GM19238 (cell line): ENCODE data around the gene YLPM1.

Experiments
- DNase-seq: peaks from one replicate; pipeline ENCODE4 v3.0.0; 2011; ENCODE audit warnings: low spot score; ENCODE audit not compliant: insufficient read length

Gene YLPM1

DNA sequence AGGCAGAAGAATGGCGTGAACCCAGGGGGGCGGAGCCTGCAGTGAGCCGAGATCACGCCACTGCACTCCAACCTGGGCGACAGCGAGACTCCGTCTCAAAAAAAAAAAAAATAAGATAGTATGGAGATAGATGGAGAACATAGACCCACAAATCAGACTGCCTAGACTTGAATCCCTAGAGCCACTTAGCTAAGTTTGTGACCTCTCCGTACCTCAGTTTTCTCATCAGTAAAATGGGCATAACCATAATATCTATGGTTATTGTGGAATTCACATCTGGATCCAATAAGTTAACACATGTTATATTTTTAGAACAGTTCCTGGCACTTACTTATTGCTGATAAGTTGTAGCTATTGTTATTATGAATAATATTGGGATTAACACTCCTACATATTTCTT, 105.6 kb downstream of the YLPM1 start:
- no peak for DNase-seq

DNA sequence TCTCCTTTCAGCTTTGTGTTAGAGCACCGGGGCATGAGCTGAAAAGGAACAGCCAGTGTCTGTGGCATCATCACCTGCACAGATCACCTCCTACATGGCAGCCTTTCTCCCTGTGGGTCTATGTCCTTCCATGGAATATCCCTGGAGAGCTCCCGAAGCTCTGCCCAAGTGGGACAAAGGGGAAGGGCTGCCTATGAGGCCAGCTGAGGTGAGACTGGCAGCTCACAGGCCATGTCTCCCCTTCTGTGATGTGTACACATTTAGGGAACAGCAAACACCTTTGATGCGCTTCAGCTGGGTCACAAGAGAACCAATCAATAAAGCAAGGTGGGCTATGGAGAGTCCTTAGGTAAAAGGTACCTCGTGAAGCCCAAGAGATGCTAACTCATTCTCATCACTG, 108.7 kb downstream of the YLPM1 start:
- DNase-seq, result no peak

DNA sequence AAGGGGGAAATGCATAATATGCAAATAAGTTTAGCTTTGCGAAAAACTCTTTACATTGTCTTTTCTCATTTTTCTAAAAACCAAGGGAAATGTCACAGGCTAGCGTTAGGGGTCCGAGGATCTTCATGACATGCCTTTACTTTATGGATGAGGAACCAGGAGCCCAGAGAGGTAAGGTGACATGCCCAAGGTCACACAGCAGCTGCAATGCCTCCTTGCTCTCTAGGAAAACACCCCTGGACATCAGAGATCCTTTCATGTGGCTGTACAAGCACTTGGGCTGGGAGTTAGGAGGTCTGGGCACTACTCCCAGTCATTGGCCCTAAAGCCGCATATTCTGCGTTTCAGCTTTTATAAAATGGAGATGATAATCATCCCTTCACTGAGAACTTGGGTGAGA, 112.1 kb downstream of the YLPM1 start:
- no peak for DNase-seq

DNA sequence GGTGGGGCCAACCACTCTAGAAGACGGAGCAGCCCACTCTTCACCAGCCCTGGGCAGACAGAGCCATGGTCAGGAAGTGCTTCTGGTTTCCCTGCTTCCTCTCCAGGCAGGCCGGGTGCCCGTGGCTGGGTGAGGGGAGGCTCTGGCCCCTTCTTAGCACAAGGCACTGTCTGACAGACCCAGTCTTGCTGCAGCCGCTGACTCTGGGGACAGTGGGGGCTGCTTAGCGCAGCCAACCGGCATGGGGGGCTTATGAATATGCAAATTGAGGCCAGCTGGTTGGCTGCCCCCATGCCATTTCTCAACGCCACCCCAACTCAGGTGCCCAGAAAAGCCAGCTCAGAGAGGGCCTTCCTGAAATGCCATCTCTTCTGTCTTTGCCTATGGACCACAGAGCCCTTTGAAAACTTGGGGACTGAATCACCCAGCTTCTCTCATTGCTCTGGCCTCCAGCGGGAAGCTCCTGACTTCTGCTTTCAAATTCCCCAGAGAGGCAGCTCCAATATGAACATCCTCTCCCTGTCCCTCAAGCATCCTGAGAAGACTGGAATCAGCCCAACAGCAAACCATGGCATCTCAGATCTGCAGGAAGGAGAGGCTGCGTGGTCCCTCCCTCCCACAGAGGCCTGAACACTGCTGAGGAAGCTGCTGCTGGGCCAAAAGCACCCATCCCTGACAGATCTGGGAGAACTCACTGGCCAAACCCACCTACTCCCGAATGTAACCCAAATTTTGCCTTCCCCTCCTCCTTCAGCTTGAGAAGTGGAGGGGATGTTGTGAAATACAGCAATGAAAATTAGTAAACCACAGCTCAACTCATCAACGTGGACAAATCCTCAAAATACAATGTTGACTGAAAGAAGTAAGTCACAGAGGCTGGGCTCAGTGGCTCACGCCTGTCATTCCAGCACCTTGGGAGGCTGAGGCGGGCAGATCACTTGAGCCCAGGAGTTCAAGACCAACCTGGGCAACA, 113.1 kb downstream of the YLPM1 start, which contains the start of gene PROX2:
Gene PROX2 (minus strand): TSS at position 205 of the 973 bp plus-strand sequence. CDS start 12,311 bp downstream, outside the sequence.
- DNase-seq, result no peak

DNA sequence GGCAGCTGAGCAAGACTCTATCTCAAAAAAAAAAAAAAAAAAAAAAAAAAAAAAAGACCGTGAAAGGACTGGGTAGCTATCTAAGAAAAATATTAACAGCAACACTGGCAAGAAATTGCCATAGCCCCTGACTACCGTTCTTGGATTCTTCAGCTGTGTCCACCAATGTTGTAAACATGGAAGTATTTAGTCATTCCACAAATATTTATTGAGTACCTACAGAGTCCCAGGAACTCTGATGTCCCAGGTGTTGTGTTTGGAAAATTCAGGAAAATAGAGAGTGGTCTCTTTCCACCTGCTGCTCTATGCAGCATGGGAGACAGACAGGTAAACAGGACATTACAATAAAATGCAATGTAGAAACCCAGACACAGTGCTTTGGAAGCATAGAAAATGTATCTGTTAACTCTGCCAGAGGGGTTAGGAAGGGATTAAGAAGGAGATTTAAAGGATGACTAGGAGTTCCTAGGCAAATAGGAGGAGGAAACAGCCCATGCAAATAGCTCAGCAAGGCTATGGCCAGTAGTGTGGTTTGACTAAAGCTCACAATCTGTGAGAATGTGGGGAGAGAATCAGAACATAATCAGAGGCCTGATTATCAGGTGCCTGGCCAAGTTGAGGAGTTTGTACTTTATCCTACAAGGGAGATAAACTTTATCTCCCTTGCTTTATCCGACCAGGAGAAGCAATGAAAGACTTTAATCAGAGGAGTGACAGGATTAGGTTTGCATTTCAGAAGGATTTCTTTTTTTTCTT, 116.5 kb downstream of the YLPM1 start:
- no peak for DNase-seq

DNA sequence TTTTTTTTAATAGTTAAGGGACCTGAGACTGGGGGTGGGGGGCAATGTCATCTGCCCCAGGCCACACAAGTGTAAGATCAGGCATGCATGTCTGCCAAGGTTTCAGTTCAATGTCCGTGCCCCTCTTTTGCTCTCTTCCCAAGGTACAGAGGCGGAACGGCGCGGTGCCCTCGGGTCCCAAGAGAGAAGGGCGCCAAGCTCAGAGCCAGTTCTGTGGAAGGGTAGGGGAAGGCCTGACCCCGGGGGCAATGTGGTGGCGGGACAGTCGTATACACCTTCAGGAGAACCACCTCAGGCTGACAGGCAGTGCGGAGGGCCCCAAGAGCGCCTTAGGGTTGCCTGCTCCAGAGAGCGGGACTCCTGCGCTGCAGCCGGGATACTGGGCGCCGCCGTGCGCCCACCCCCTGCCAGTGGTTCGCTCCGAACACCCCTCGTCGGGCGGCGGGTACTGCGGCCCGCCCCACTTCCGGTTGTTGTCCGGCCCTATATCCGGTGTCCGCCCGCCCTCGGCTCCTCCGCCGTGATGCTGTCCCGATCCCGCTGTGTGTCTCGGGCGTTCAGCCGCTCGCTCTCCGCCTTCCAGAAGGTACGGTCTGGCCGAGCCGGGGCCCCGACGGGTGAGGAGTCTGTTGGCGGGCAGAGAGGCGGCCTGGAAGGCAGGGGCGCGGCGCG, 118.5 kb downstream of the YLPM1 start, which contains the start of gene DLST:
Gene DLST (plus strand): TSS at position 486 of the 672 bp plus-strand sequence. CDS start 38 bp downstream, at position 524.
- DNase-seq, result peak; percentile 92

DNA sequence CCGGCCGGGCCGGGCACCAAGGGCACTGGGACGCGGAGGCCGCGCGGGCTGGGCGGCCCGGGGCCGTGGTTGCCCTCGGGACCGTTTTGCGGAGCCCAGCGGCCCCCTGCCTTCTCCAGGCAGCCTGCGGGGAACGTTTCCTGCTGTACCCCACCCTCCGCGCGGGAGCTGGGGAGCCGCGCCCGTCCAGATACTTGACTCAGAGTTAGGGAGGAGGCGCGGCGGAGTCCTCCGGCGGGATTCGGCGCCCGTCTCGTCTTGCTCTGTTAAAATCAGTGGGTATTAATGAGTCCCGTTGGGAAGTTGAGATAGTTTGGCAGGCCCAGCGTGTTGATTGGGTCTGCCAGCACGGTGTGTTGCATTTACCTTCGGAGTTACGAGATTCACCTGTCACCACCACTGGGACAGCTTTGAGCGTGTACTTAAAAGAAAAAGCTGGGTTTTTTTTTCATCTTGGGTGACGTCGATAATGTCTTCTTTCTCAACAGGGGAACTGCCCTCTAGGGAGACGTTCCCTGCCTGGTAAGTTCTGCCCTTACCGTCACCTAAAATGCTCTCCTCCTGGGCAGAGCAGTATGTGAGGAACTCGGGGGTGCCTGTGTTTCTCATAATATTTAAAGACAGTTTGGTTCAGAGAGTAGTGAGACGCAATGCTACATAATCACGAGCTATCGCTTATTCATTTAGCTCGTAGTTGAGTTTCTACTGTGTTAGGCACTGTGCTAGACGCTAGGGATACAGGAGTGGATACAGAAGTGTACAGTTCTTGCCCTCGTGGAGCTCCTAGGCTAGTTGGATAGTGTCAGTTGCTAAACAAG, 119.2 kb downstream of the YLPM1 start:
- peak; percentile 30 for DNase-seq
